ENCODE results near the gene FLT3.
A peak's percentile ranks its signal among the peaks of the same experiment; 100 is the strongest.

FLT3 gene

GRCh38 chr13:27960362-27961226 is 139.8 kb downstream of the FLT3 start:
- DNase-seq (ENCODE audit: low read depth): no peak

- no peak for DNase-seq (ENCODE audit: low read depth)
Observed at GRCh38 chr13:27959976-27960361, 140.4 kb downstream of the FLT3 start.

- DNase-seq (ENCODE audit: low read depth): no peak
Observed at GRCh38 chr13:27956576-27957300, 143.6 kb downstream of the FLT3 start.

GRCh38 chr13:27955014-27955591 is 145.3 kb downstream of the FLT3 start:
- DNase-seq (ENCODE audit: low read depth): no peak

GRCh38 chr13:27954406-27954851 is 145.9 kb downstream of the FLT3 start:
- DNase-seq (ENCODE audit: low read depth): no peak

- peak; percentile 30 for DNase-seq (ENCODE audit: low read depth)
Observed at GRCh38 chr13:27953676-27954405, 146.5 kb downstream of the FLT3 start.
